Measurements from ENCODE around the gene HELZ2. TPM values are rescaled to one million over a fixed set of nuclear protein-coding genes. Genes with fewer than 3 reads are reported as not detected.

HELZ2 gene
- total RNA-seq, 1 experiment from 2014 or later, result 135 TPM

- H3K27ac Mint-ChIP-seq (ENCODE audit: unreplicated experiment), result no peak overlapping the region
- H3K4me1 Mint-ChIP-seq (ENCODE audit: low read depth, unreplicated experiment), result no peaks in the 10 kb centered on the region
- no peak for TF ChIP-seq CTCF (IDR thresholded peaks at IDR 0.05; ENCODE audit: unreplicated experiment)
- CTCF ChIA-PET, result no interaction called here
- no peaks in the 10 kb centered on the region for H3K27me3 Mint-ChIP-seq (ENCODE audit: unreplicated experiment)
- intact Hi-C loops (cut with micrococcal nuclease; ENCODE audit: unreplicated experiment), result no loop called here
- peaks cover 73% of the 10 kb centered on the region for H3K36me3 Mint-ChIP-seq (ENCODE audit: insufficient read depth, unreplicated experiment)
- no peak for DNase-seq
- H3K4me3 Mint-ChIP-seq (ENCODE audit: low read depth, unreplicated experiment), result no peak overlapping the region
- peaks cover 2% of the 10 kb centered on the region for H3K9me3 Mint-ChIP-seq (ENCODE audit: low read depth, unreplicated experiment)
- no TSS peak for BruUV-seq (replicated peaks)
Measured at GRCh38 chr20:63563225-63563935, 10.7 kb downstream of the HELZ2 start.

- H3K4me3 Mint-ChIP-seq (ENCODE audit: low read depth, unreplicated experiment), result no peak overlapping the region
- no peaks in the 10 kb centered on the region for H3K27me3 Mint-ChIP-seq (ENCODE audit: unreplicated experiment)
- no TSS peak for BruUV-seq (replicated peaks)
- H3K36me3 Mint-ChIP-seq (ENCODE audit: insufficient read depth, unreplicated experiment), result peaks cover 72% of the 10 kb centered on the region
- TF ChIP-seq CTCF (IDR thresholded peaks at IDR 0.05; ENCODE audit: unreplicated experiment), result no peak
- no peak overlapping the region for H3K27ac Mint-ChIP-seq (ENCODE audit: unreplicated experiment)
- intact Hi-C loops (cut with micrococcal nuclease; ENCODE audit: unreplicated experiment), result no loop called here
- H3K4me1 Mint-ChIP-seq (ENCODE audit: low read depth, unreplicated experiment), result no peaks in the 10 kb centered on the region
- CTCF ChIA-PET, result interaction anchor here (1.2 kb wide), 1 partner anchor 25 kb away, joined by 4 read pairs; no protein-coding TSS in a partner anchor
- peaks cover 2% of the 10 kb centered on the region for H3K9me3 Mint-ChIP-seq (ENCODE audit: low read depth, unreplicated experiment)
- no peak for DNase-seq
Measured at GRCh38 chr20:63562461-63563224, 11.4 kb downstream of the HELZ2 start.

- no peaks in the 10 kb centered on the region for H3K4me1 Mint-ChIP-seq (ENCODE audit: low read depth, unreplicated experiment)
Measured at GRCh38 chr20:63561624-63562396, 12.2 kb downstream of the HELZ2 start.

More at GRCh38 chr20:63561624-63562396, 12.2 kb downstream of the HELZ2 start:
- Mint-ChIP-seq H3K27ac (ENCODE audit: unreplicated experiment) (no peak overlapping the region), H3K9me3 (ENCODE audit: low read depth, unreplicated experiment) (peaks cover 2% of the 10 kb centered on the region), H3K4me3 (ENCODE audit: low read depth, unreplicated experiment) (no peak overlapping the region), H3K36me3 (ENCODE audit: insufficient read depth, unreplicated experiment) (peaks cover 64% of the 10 kb centered on the region), H3K27me3 (ENCODE audit: unreplicated experiment) (no peaks in the 10 kb centered on the region)
- no peak for TF ChIP-seq CTCF (IDR thresholded peaks at IDR 0.05; ENCODE audit: unreplicated experiment)
- no TSS peak for BruUV-seq (replicated peaks)
- no peak for DNase-seq
- intact Hi-C loops (cut with micrococcal nuclease; ENCODE audit: unreplicated experiment), result no loop called here
- CTCF ChIA-PET, result interaction anchor here (1.2 kb wide), 1 partner anchor 24 kb away, joined by 4 read pairs; no protein-coding TSS in a partner anchor

All from Calu3 (cell line).